HEK293 (cell line): ENCODE data around the gene AKAP1.
A peak's percentile ranks its signal among the peaks of the same experiment; 100 is the strongest.

Experiments
- CTCF ChIA-PET: fragments of 350-600 bp; formaldehyde crosslinking; extraction: SDS; loops from one replicate; lab custom pipeline; 2021; ENCODE audit warnings: antibody characterized with exemption; lab: Yijun Ruan, JAX
- POLR2A ChIA-PET: fragments of 300-600 bp; formaldehyde crosslinking; extraction: SDS; loops from one replicate; lab custom pipeline; 2020; ENCODE audit warnings: antibody characterized with exemption, inconsistent platforms; lab: Yijun Ruan, JAX
- H3K27ac ChIP-seq: fragments of 200-500 bp; sonication (Bioruptor generic); 2 replicates; pipeline ENCODE4 v1.5.1; 2014; ENCODE audit warnings: low read depth, low read length, control low read depth, inconsistent platforms; ENCODE audit errors: extremely low read depth
- H3K36me3 ChIP-seq, 2 experiments: fragments of 200-500 bp in 1 of 2; sonication (Bioruptor generic) in 1 of 2; 1 replicate in 1 of 2; 2 replicates in 1 of 2; pipeline ENCODE4 v1.5.1; 2014 to 2017; ENCODE audit warnings: inconsistent platforms in 2 of 2, low read length in 2 of 2; ENCODE audit not compliant: control insufficient read depth in 2 of 2, insufficient read depth in 1 of 2
- H3K4me1 ChIP-seq: fragments of 200-500 bp; sonication (Bioruptor generic); 2 replicates; pipeline ENCODE4 v1.5.1; 2014; ENCODE audit warnings: mild to moderate bottlenecking, low read length, inconsistent platforms; ENCODE audit not compliant: control insufficient read depth, insufficient read depth
- H3K4me3 ChIP-seq: 2 replicates; pipeline ENCODE4 v1.5.1; 2011; ENCODE audit warnings: low read depth, mild to moderate bottlenecking, control low read depth, low read length, moderate library complexity
- H3K9me3 ChIP-seq: fragments of 200-500 bp; sonication (Bioruptor generic); 2 replicates; pipeline ENCODE4 v1.5.1; 2014; ENCODE audit warnings: low read depth, low read length, inconsistent platforms; ENCODE audit not compliant: control insufficient read depth, insufficient read depth
- AEBP2 ChIP-seq: fragments of 450-650 bp; formaldehyde crosslinking; IDR thresholded peaks from 2 replicates; pipeline ENCODE4 v1.5.1; 2016; ENCODE audit warnings: missing biosample characterization, missing genetic modification characterization, borderline replicate concordance
- GLI4 ChIP-seq: fragments of 450-650 bp; formaldehyde crosslinking; IDR thresholded peaks from 2 replicates; pipeline ENCODE4 v1.5.1; 2016; ENCODE audit warnings: missing biosample characterization, missing genetic modification characterization
- GLIS1 ChIP-seq: fragments of 450-650 bp; formaldehyde crosslinking; IDR thresholded peaks from 2 replicates; pipeline ENCODE4 v1.5.1; 2016; ENCODE audit warnings: missing biosample characterization, missing genetic modification characterization
- HOXA7 ChIP-seq: sonication (generic); formaldehyde crosslinking; IDR thresholded peaks from 2 replicates; pipeline ENCODE4 v1.8.1; 2022; ENCODE audit warnings: missing genetic modification reagents, borderline replicate concordance
- IKZF3 ChIP-seq: fragments of 450-650 bp; IDR thresholded peaks from 2 replicates; pipeline ENCODE4 v1.5.0; 2018; ENCODE audit warnings: missing biosample characterization, mild to moderate bottlenecking, missing genetic modification characterization, moderate library complexity
- MZF1 ChIP-seq: fragments of 450-650 bp; formaldehyde crosslinking; IDR thresholded peaks from 2 replicates; pipeline ENCODE4 v1.5.1; 2017; ENCODE audit warnings: missing biosample characterization, missing genetic modification characterization, borderline replicate concordance
- YY2 ChIP-seq: fragments of 450-650 bp; formaldehyde crosslinking; IDR thresholded peaks from 2 replicates; pipeline ENCODE4 v1.5.1; 2016; ENCODE audit warnings: missing biosample characterization, missing genetic modification characterization
- ZBTB10 ChIP-seq: fragments of 450-650 bp; formaldehyde crosslinking; IDR thresholded peaks from 2 replicates; pipeline ENCODE4 v1.5.1; 2016; ENCODE audit warnings: missing biosample characterization, missing genetic modification characterization
- ZNF146 ChIP-seq: fragments of 450-650 bp; formaldehyde crosslinking; IDR thresholded peaks from 2 replicates; pipeline ENCODE4 v1.5.1; 2016; ENCODE audit warnings: missing biosample characterization, missing genetic modification characterization
- ZNF223 ChIP-seq: fragments of 450-650 bp; formaldehyde crosslinking; IDR thresholded peaks from 2 replicates; pipeline ENCODE4 v1.5.1; 2016; ENCODE audit warnings: missing biosample characterization, missing genetic modification characterization
- ZNF248 ChIP-seq: fragments of 450-650 bp; formaldehyde crosslinking; IDR thresholded peaks from 2 replicates; pipeline ENCODE4 v1.5.1; 2017; ENCODE audit warnings: missing biosample characterization, missing genetic modification characterization
- ZNF274 ChIP-seq, 2 experiments: fragments of 200-500 bp in 1 of 2; fragments of 450-650 bp in 1 of 2; sonication (Bioruptor generic) in 1 of 2; formaldehyde crosslinking in 1 of 2; IDR thresholded peaks; 2 replicates each; pipeline versions ENCODE4 v1.5.1 to v1.6.1; 2014 to 2016; ENCODE audit warnings: borderline replicate concordance in 1 of 2, inconsistent platforms in 1 of 2, low read length in 1 of 2, missing biosample characterization in 1 of 2, missing genetic modification characterization in 1 of 2
- ZNF292 ChIP-seq: fragments of 450-650 bp; formaldehyde crosslinking; IDR thresholded peaks from 2 replicates; pipeline ENCODE4 v1.5.1; 2016; ENCODE audit warnings: low read depth, missing biosample characterization, missing genetic modification characterization, borderline replicate concordance
- ZNF350 ChIP-seq: fragments of 450-650 bp; formaldehyde crosslinking; IDR thresholded peaks from 2 replicates; pipeline ENCODE4 v1.5.0; 2017; ENCODE audit warnings: missing biosample characterization, mild to moderate bottlenecking, missing genetic modification characterization
- ZNF391 ChIP-seq: fragments of 450-650 bp; formaldehyde crosslinking; IDR thresholded peaks from 2 replicates; pipeline ENCODE4 v1.5.1; 2016; ENCODE audit warnings: low read depth, missing biosample characterization, missing genetic modification characterization, borderline replicate concordance
- ZNF510 ChIP-seq: fragments of 450-650 bp; formaldehyde crosslinking; IDR thresholded peaks from 2 replicates; pipeline ENCODE4 v1.5.1; 2018; ENCODE audit warnings: mild to moderate bottlenecking, missing genetic modification characterization, missing biosample characterization; ENCODE audit not compliant: insufficient replicate concordance
- ZNF530 ChIP-seq: fragments of 450-650 bp; formaldehyde crosslinking; IDR thresholded peaks from 2 replicates; pipeline ENCODE4 v1.5.1; 2016; ENCODE audit warnings: low read depth, missing biosample characterization, missing genetic modification characterization
- ZNF549 ChIP-seq: fragments of 450-650 bp; IDR thresholded peaks from 2 replicates; pipeline ENCODE4 v1.5.1; 2018; ENCODE audit warnings: missing biosample characterization, missing genetic modification characterization, mild to moderate bottlenecking, inconsistent platforms, moderate library complexity
- ZNF621 ChIP-seq: fragments of 450-650 bp; formaldehyde crosslinking; IDR thresholded peaks from 2 replicates; pipeline ENCODE4 v1.5.1; 2017; ENCODE audit warnings: missing biosample characterization, missing genetic modification characterization
- ZNF623 ChIP-seq: fragments of 450-650 bp; formaldehyde crosslinking; IDR thresholded peaks from 2 replicates; pipeline ENCODE4 v1.5.1; 2016; ENCODE audit warnings: missing biosample characterization, missing genetic modification characterization
- TF ChIP-seq, protein P1 (sequence below): fragments of 450-650 bp; formaldehyde crosslinking; IDR thresholded peaks from 2 replicates; pipeline ENCODE4 v1.5.1; 2016; ENCODE audit warnings: missing biosample characterization, missing genetic modification characterization
- TF ChIP-seq, protein P2 (sequence below): fragments of 450-650 bp; formaldehyde crosslinking; IDR thresholded peaks from 2 replicates; pipeline ENCODE4 v1.5.1; 2016; ENCODE audit warnings: missing biosample characterization, missing genetic modification characterization

AKAP1 gene

DNA sequence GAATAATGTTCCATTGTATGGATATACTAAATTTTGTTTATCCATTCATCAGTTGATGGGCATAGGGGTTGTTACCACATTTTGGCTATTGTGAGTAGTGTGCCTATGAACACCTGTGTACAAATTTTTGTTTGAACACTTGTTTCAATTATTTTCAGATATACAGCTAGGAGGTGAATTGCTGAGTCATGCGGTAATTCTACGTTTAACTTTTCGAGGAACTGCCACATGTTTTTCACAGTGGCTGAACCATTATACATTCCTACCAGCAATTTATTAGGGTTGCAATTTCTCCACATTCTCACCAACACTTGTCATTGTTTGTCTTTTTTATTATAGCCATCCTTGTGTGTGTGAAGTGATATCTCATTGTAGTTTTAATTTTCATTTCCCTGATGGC is 75.6 kb downstream of the AKAP1 start:
- Histone ChIP-seq H3K4me3 (no peak overlapping the region), H3K27ac (no peak overlapping the region), H3K36me3 (no peaks in the 10 kb centered on the region), H3K4me1 (no peaks in the 10 kb centered on the region), H3K9me3 (no peaks in the 10 kb centered on the region)
- POLR2A ChIA-PET: no interaction called here
- CTCF ChIA-PET: interaction anchor here (1.2 to 1.8 kb wide), 2 partner anchors 82 to 341 kb away, joined by 3 to 7 read pairs; no protein-coding TSS in a partner anchor
- TF ChIP-seq ZNF549 (tag by site-specific recombination) (no peak), ZNF621 (tag by site-specific recombination) (no peak), ZNF146 (tag by site-specific recombination) (no peak), GLIS1 (tag by site-specific recombination) (no peak), AEBP2 (no peak), ZNF274 (IDR thresholded peaks at IDR 0.05; ENCODE audit: low read length) (no peak), ZNF274 (tag by site-specific recombination; IDR thresholded peaks at IDR 0.05; ENCODE audit: borderline replicate concordance) (no peak), ZNF223 (tag by site-specific recombination) (no peak), GLI4 (tag by site-specific recombination) (no peak), YY2 (tag by site-specific recombination) (no peak), IKZF3 (no peak), ZNF530 (tag by site-specific recombination) (no peak), ZBTB10 (no peak), ZNF510 (tag by site-specific recombination) (no peak), MZF1 (tag by site-specific recombination) (no peak), HOXA7 (CRISPR knock-in tag) (no peak), ZNF248 (tag by site-specific recombination) (no peak)
- TF ChIP-seq, protein P1, sequence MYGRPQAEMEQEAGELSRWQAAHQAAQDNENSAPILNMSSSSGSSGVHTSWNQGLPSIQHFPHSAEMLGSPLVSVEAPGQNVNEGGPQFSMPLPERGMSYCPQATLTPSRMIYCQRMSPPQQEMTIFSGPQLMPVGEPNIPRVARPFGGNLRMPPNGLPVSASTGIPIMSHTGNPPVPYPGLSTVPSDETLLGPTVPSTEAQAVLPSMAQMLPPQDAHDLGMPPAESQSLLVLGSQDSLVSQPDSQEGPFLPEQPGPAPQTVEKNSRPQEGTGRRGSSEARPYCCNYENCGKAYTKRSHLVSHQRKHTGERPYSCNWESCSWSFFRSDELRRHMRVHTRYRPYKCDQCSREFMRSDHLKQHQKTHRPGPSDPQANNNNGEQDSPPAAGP (tag by site-specific recombination): no peak

DNA sequence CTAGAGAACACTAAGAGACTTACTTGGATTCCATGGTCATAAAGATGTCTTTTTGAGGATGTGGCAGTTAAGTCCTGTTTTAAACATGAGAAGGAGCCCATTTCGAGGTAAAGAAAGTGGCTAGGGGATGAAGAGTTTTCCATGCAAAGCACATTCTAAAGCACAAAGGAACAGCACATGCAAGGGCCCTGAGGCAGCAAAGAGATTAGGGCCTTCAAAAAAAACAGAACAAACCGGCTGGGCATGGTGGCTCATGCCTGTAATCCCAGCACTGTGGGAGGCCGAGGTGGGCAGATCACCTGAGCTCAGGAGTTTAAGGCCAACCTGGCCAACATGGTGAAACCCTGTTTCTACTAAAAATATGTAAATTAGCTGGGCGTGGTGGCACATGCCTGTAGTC is 79.8 kb downstream of the AKAP1 start:
- Histone ChIP-seq H3K4me3 (no peak overlapping the region), H3K4me1 (no peaks in the 10 kb centered on the region), H3K9me3 (no peaks in the 10 kb centered on the region), H3K36me3 (no peaks in the 10 kb centered on the region), H3K27ac (no peak overlapping the region)
- CTCF ChIA-PET: interaction anchor here (1.1 to 1.7 kb wide), 2 partner anchors 583 to 618 kb away, joined by 3 to 4 read pairs; no protein-coding TSS in a partner anchor
- POLR2A ChIA-PET: no interaction called here
- TF ChIP-seq ZNF292 (tag by site-specific recombination): no peak
- no peak for TF ChIP-seq ZNF510 (tag by site-specific recombination)
- no peak for TF ChIP-seq ZNF530 (tag by site-specific recombination)
- no peak for TF ChIP-seq ZNF391 (tag by site-specific recombination)
- TF ChIP-seq, protein P2, sequence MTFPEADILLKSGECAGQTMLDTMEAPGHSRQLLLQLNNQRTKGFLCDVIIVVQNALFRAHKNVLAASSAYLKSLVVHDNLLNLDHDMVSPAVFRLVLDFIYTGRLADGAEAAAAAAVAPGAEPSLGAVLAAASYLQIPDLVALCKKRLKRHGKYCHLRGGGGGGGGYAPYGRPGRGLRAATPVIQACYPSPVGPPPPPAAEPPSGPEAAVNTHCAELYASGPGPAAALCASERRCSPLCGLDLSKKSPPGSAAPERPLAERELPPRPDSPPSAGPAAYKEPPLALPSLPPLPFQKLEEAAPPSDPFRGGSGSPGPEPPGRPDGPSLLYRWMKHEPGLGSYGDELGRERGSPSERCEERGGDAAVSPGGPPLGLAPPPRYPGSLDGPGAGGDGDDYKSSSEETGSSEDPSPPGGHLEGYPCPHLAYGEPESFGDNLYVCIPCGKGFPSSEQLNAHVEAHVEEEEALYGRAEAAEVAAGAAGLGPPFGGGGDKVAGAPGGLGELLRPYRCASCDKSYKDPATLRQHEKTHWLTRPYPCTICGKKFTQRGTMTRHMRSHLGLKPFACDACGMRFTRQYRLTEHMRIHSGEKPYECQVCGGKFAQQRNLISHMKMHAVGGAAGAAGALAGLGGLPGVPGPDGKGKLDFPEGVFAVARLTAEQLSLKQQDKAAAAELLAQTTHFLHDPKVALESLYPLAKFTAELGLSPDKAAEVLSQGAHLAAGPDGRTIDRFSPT (tag by site-specific recombination): no peak
- TF ChIP-seq ZNF623 (tag by site-specific recombination): peak; percentile 75
- TF ChIP-seq ZNF350 (tag by site-specific recombination): no peak
